Measurements from ENCODE around the gene TRABD2B.

Gene TRABD2B

GRCh38 chr1:47944561-47944960 lies 52.6 kb downstream of the TRABD2B start:
- H3K4me2 ChIP-seq (ENCODE audit: low read length), result no peak overlapping the region
- TF ChIP-seq CTCF (IDR thresholded peaks at IDR 0.05; ENCODE audit: low read depth, low read length, poor library complexity, severe bottlenecking) (no peak), EZH2phosphoT487 (IDR thresholded peaks at IDR 0.05; ENCODE audit: borderline replicate concordance, low read length) (no peak)
- no peak overlapping the region for H3K4me3 ChIP-seq (ENCODE audit: low read length)
- H3K27me3 ChIP-seq (ENCODE audit: control insufficient read depth, low read length), result peaks cover 7% of the 10 kb centered on the region; the same call in 1 of the 2 replicates
- no peaks in the 10 kb centered on the region for H3K9me2 ChIP-seq (replicated peaks; ENCODE audit: control insufficient read depth, low read length)
- H3K27ac ChIP-seq (ENCODE audit: low read depth, low read length), result no peak overlapping the region
- no peaks in the 10 kb centered on the region for H3K79me2 ChIP-seq (ENCODE audit: control insufficient read depth, low read length)
- no peaks in the 10 kb centered on the region for H3K36me3 ChIP-seq (ENCODE audit: control insufficient read depth, low read length)
- H3F3A ChIP-seq (ENCODE audit: control insufficient read depth, insufficient read depth), result no peaks in the 10 kb centered on the region
- H3K4me1 ChIP-seq (ENCODE audit: control insufficient read depth, low read length), result no peaks in the 10 kb centered on the region
- H4K20me1 ChIP-seq (ENCODE audit: control insufficient read depth, insufficient read depth, low read depth, low read length), result no peaks in the 10 kb centered on the region
- H3K9me3 ChIP-seq (ENCODE audit: control insufficient read depth, insufficient read depth, low read length), result no peaks in the 10 kb centered on the region

GRCh38 chr1:47942240-47942629 lies 55.0 kb downstream of the TRABD2B start:
- no peaks in the 10 kb centered on the region for H4K20me1 ChIP-seq (ENCODE audit: control insufficient read depth, insufficient read depth, low read depth, low read length)
- no peaks in the 10 kb centered on the region for H3F3A ChIP-seq (ENCODE audit: control insufficient read depth, insufficient read depth)
- no peaks in the 10 kb centered on the region for H3K9me2 ChIP-seq (replicated peaks; ENCODE audit: control insufficient read depth, low read length)
- H3K9me3 ChIP-seq (ENCODE audit: control insufficient read depth, insufficient read depth, low read length), result no peaks in the 10 kb centered on the region
- H3K4me2 ChIP-seq (ENCODE audit: low read length), result no peak overlapping the region
- H3K4me3 ChIP-seq (ENCODE audit: low read length), result no peak overlapping the region
- TF ChIP-seq EZH2phosphoT487 (IDR thresholded peaks at IDR 0.05; ENCODE audit: borderline replicate concordance, low read length), result no peak
- TF ChIP-seq CTCF (IDR thresholded peaks at IDR 0.05; ENCODE audit: low read depth, low read length, poor library complexity, severe bottlenecking), result no peak
- H3K36me3 ChIP-seq (ENCODE audit: control insufficient read depth, low read length), result no peaks in the 10 kb centered on the region
- no peaks in the 10 kb centered on the region for H3K79me2 ChIP-seq (ENCODE audit: control insufficient read depth, low read length)
- no peak overlapping the region for H3K27ac ChIP-seq (ENCODE audit: low read depth, low read length)
- H3K27me3 ChIP-seq (ENCODE audit: control insufficient read depth, low read length), result peaks cover 6% of the 10 kb centered on the region; the same call in 1 of the 2 replicates
- no peaks in the 10 kb centered on the region for H3K4me1 ChIP-seq (ENCODE audit: control insufficient read depth, low read length)

- H3K4me2 ChIP-seq (ENCODE audit: low read length), result no peak overlapping the region
Measured at GRCh38 chr1:47941609-47942239, 55.5 kb downstream of the TRABD2B start.

More at GRCh38 chr1:47941609-47942239, 55.5 kb downstream of the TRABD2B start:
- Histone ChIP-seq H3K27me3 (ENCODE audit: control insufficient read depth, low read length) (peaks cover 3% of the 10 kb centered on the region; the same call in 1 of the 2 replicates), H3K4me1 (ENCODE audit: control insufficient read depth, low read length) (no peaks in the 10 kb centered on the region), H4K20me1 (ENCODE audit: control insufficient read depth, insufficient read depth, low read depth, low read length) (no peaks in the 10 kb centered on the region), H3K27ac (ENCODE audit: low read depth, low read length) (no peak overlapping the region), H3K4me3 (ENCODE audit: low read length) (no peak overlapping the region), H3K79me2 (ENCODE audit: control insufficient read depth, low read length) (no peaks in the 10 kb centered on the region), H3F3A (ENCODE audit: control insufficient read depth, insufficient read depth) (no peaks in the 10 kb centered on the region), H3K36me3 (ENCODE audit: control insufficient read depth, low read length) (no peaks in the 10 kb centered on the region), H3K9me2 (replicated peaks; ENCODE audit: control insufficient read depth, low read length) (no peaks in the 10 kb centered on the region), H3K9me3 (ENCODE audit: control insufficient read depth, insufficient read depth, low read length) (no peaks in the 10 kb centered on the region)
- TF ChIP-seq CTCF (IDR thresholded peaks at IDR 0.05; ENCODE audit: low read depth, low read length, poor library complexity, severe bottlenecking), result no peak
- TF ChIP-seq EZH2phosphoT487 (IDR thresholded peaks at IDR 0.05; ENCODE audit: borderline replicate concordance, low read length), result no peak
